Tibial nerve (tissue), 4 donors: ENCODE measurements around the gene NINJ1. TPM values are rescaled to one million over a fixed set of nuclear protein-coding genes. Genes with fewer than 3 reads are reported as not detected.

ENCODE experiments used
- DNase-seq, 2 donors: peaks; one replicate each; pipeline ENCODE4 v3.0.0-alpha.2; 2019; ENCODE audit warnings: low spot score in 2 of 2
- H3K27ac ChIP-seq, 4 donors: fragments of 200-600 bp; sonication (generic) in 3 of 4; one replicate each; pipeline ENCODE4 v1.5.1; 2017 to 2019; ENCODE audit warnings: mild to moderate bottlenecking in 1 of 4
- H3K27me3 ChIP-seq, 2 donors: fragments of 200-600 bp; sonication (generic) in 1 of 2; one replicate each; pipeline versions ENCODE4 v1.5.1 to v1.6.0; 2017 to 2019
- H3K36me3 ChIP-seq, 3 donors: fragments of 200-600 bp; sonication (generic); one replicate each; pipeline ENCODE4 v1.5.1; 2018 to 2019
- H3K4me1 ChIP-seq, 4 donors: fragments of 200-600 bp; sonication (generic) in 3 of 4; one replicate each; pipeline ENCODE4 v1.5.1; 2017 to 2019
- H3K4me3 ChIP-seq, 4 donors: fragments of 200-600 bp; sonication (generic) in 3 of 4; one replicate each; pipeline ENCODE4 v1.5.1; 2017 to 2019; ENCODE audit warnings: mild to moderate bottlenecking in 1 of 4, moderate library complexity in 1 of 4
- H3K9me3 ChIP-seq, 4 donors: fragments of 200-600 bp; sonication (generic) in 3 of 4; one replicate each; pipeline ENCODE4 v1.5.1; 2017 to 2019
- EP300 ChIP-seq, 2 donors: sonication (generic); formaldehyde crosslinking; IDR thresholded peaks; one replicate each; pipeline ENCODE4 v1.6.1; 2017; ENCODE audit warnings: antibody characterized with exemption in 2 of 2, mild to moderate bottlenecking in 1 of 2
- POLR2A ChIP-seq, 2 donors: fragments of 450-650 bp; IDR thresholded peaks; one replicate each; pipeline ENCODE4 v1.6.1; 2017; ENCODE audit warnings: antibody characterized with exemption in 2 of 2, mild to moderate bottlenecking in 2 of 2, moderate library complexity in 2 of 2
- WGBS, 2 donors: methylation state at CpG; one replicate each; pipeline ENCODE4 v1.1.5; 2018; 5-methylcytosine and 5-hydroxymethylcytosine counted together
- total RNA-seq, 4 donors: library from RNA; depleted of rRNA; stranded (reverse); fragments of >200 nt; gene quantifications; one replicate each; pipeline ENCODE4 v1.1.0, GENCODE V29; 2016
- TF ChIP-seq, protein P1 (sequence below), 5 experiments: fragments of 200-600 bp in 3 of 5; fragments of 450-650 bp in 2 of 5; sonication (generic) in 3 of 5; IDR thresholded peaks; one replicate each; pipeline ENCODE4 v1.5.1; 2016 to 2019; ENCODE audit warnings: antibody characterized with exemption in 5 of 5, mild to moderate bottlenecking in 3 of 5, moderate library complexity in 2 of 5

NINJ1 gene
- total RNA-seq, 4 donors from 2014 or later = 48.2 to 98.8 (median 72.9) TPM

DNA sequence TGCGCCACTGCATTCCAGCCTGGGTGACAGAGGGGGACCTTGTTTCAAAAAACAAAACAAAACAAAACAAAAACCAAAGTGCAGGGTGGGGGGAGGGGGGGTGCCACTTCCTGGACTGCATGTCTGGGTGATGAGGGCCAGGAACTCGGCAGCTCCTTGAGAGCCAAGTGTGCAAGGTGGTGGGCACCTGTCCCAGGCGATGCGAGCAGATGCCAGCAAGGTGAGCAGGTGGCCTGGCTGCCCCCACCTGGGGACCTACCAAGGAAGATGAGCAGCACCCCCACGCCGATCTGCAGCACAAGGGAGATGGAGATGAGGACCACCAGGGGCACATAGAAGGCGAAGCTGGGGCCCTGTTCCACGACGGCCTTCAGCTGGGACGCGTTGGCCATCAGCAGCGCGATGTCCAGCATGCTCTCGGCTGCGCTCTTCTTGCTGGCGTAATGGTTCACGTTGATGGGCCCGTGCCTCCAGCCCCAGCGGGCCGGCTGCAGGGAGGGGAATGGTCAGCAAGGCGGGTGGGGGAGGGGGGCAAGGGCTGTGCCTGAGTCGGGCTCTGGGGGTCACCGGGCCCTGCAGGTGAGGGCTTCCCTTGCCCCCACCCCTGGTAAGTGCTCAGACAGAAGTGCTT lies 7.8 kb downstream of the NINJ1 start:
- peaks cover 0 to 41% (median 0%) of the 10 kb centered on the region in 3 donors for H3K36me3 ChIP-seq
- peaks cover 0 to 61% (median 53%) of the 10 kb centered on the region in 4 donors for H3K4me1 ChIP-seq
- DNase-seq = peak in 1 of 2 donors; percentile 12
- peak overlapping the region; percentile 7 to 97 (median 67) for H3K27ac ChIP-seq
- no peaks in the 10 kb centered on the region for H3K9me3 ChIP-seq
- WGBS, 2 donors = 75 to 77% methylated on average over 22 of the region's 23 CpGs
- H3K4me3 ChIP-seq = peak overlapping the region in 1 of 4 donors; percentile 0
- no peak for TF ChIP-seq EP300 (IDR thresholded peaks at IDR 0.05)
- TF ChIP-seq POLR2A (IDR thresholded peaks at IDR 0.05) = no peak
- TF ChIP-seq, protein P1, sequence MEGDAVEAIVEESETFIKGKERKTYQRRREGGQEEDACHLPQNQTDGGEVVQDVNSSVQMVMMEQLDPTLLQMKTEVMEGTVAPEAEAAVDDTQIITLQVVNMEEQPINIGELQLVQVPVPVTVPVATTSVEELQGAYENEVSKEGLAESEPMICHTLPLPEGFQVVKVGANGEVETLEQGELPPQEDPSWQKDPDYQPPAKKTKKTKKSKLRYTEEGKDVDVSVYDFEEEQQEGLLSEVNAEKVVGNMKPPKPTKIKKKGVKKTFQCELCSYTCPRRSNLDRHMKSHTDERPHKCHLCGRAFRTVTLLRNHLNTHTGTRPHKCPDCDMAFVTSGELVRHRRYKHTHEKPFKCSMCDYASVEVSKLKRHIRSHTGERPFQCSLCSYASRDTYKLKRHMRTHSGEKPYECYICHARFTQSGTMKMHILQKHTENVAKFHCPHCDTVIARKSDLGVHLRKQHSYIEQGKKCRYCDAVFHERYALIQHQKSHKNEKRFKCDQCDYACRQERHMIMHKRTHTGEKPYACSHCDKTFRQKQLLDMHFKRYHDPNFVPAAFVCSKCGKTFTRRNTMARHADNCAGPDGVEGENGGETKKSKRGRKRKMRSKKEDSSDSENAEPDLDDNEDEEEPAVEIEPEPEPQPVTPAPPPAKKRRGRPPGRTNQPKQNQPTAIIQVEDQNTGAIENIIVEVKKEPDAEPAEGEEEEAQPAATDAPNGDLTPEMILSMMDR (IDR thresholded peaks at IDR 0.05) = no peak
- no peaks in the 10 kb centered on the region for H3K27me3 ChIP-seq

DNA sequence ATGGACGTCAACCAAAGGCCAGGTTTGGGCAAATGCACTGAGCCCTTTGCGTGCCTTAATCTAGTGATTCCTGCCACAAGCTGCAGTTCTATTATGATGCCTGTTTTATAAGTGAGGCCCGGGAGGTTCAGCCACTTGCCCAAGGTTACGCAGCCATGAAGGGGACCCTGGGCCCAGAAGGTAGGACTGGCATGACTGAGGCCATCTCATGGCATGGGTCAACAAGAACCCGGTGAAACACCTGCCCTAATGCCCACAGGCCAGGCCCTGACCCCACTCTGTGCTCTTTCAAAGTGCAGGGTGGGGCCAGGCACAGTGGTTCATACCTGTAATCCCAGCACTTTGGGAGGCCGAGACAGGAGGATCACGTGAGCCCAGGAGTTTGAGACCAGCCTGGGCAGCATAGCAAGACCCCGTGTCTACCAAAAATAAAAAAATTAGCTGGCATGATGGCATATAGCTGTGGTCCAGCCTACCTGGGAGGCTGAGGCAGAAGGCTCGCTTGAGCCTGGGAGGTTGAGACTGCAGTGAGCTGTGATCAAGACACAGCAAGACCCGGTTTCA lies 8.6 kb downstream of the NINJ1 start:
- H3K4me3 ChIP-seq = no peak overlapping the region
- H3K4me1 ChIP-seq = peaks cover 0 to 61% (median 49%) of the 10 kb centered on the region in 4 donors
- peak in 1 of 2 donors; percentile 3 for DNase-seq
- peak overlapping the region in 2 of 4 donors; percentile 5 to 97 for H3K27ac ChIP-seq
- 86% methylated on average over 10 of the region's 10 CpGs for WGBS, 2 donors
- TF ChIP-seq EP300 (IDR thresholded peaks at IDR 0.05) (no peak), POLR2A (IDR thresholded peaks at IDR 0.05) (no peak)
- TF ChIP-seq, protein P1 (IDR thresholded peaks at IDR 0.05) = no peak
- no peaks in the 10 kb centered on the region for H3K9me3 ChIP-seq
- peaks cover 0 to 50% (median 0%) of the 10 kb centered on the region in 3 donors for H3K36me3 ChIP-seq
- no peaks in the 10 kb centered on the region for H3K27me3 ChIP-seq

DNA sequence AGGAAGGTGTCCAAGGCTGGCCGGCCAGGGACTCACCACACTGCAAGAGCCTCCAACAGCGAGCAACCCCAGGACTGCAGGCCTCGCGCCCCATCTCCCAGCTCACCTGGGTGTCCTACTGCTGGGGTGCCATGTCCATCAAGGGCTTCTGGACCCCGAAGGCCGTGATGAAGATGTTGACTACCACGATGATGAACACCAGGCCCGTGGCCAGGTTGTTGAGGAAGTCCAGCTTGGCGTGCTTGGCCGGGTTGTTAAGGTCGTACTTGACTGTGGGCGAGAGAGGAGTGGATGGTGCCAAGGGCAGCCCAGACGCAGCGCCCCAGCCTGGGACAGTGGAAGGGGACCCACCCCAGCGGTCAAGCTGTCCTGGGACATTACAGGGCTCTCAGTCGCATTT lies 9.3 kb downstream of the NINJ1 start:
- Histone ChIP-seq H3K36me3 (peaks cover 0 to 50% (median 0%) of the 10 kb centered on the region in 3 donors), H3K27ac (no peak overlapping the region), H3K27me3 (no peaks in the 10 kb centered on the region), H3K4me3 (no peak overlapping the region), H3K4me1 (peaks cover 0 to 61% (median 49%) of the 10 kb centered on the region in 4 donors), H3K9me3 (no peaks in the 10 kb centered on the region)
- 89 to 93% methylated on average over 12 to 13 of the region's 16 CpGs for WGBS, 2 donors
- DNase-seq = peak in 1 of 2 donors; percentile 7
- no peak for TF ChIP-seq POLR2A (IDR thresholded peaks at IDR 0.05)
- TF ChIP-seq, protein P1 (IDR thresholded peaks at IDR 0.05) = no peak
- no peak for TF ChIP-seq EP300 (IDR thresholded peaks at IDR 0.05)

DNA sequence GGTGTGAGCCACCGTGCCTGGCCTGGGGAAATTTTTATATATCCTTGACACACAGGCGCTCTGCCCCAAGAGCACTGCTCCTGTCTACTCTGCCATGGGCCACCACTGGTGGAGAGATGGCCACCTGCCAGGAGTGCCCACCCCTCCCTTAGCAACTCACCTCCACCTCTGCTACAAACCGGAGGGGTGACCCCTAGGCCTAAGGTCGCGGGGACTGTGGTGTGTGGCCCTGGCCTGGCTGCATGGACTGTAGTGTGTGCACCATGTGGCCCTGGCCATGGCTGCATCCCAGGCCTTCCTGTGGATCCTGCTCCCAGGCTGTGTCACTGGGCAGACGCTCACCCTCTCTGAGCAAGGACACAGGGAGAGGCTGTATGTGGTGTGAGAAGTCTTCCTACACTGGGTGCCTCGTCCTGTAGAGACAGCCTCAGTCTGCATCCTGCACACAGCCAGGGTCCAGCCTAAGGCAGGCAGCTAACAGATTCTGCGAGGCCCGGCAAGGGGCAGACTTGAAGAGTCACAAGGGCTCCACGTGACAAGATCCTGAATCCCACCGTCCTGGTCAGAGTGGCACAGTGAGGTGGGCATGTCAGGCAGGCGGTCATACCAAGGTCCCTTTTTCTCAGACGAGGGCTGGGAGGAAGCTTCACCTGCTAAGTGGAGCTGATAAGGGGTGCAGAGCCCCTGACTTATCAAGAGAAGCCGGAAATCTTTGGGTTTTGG lies 10.3 kb downstream of the NINJ1 start:
- H3K27ac ChIP-seq = peak overlapping the region in 1 of 4 donors; percentile 17
- no peaks in the 10 kb centered on the region for H3K9me3 ChIP-seq
- H3K36me3 ChIP-seq = peaks cover 0 to 50% (median 0%) of the 10 kb centered on the region in 3 donors
- TF ChIP-seq EP300 (IDR thresholded peaks at IDR 0.05) = no peak
- TF ChIP-seq POLR2A (IDR thresholded peaks at IDR 0.05) = no peak
- TF ChIP-seq, protein P1 (IDR thresholded peaks at IDR 0.05) = no peak
- no peak overlapping the region for H3K4me3 ChIP-seq
- whole genome bisulfite sequencing, 2 donors = 79 to 80% methylated on average over 12 to 13 of the region's 14 CpGs
- peak in 1 of 2 donors; percentile 1 for DNase-seq
- H3K27me3 ChIP-seq = no peaks in the 10 kb centered on the region
- H3K4me1 ChIP-seq = peaks cover 0 to 57% (median 48%) of the 10 kb centered on the region in 4 donors
